ENCODE data around the gene CMPK1. TPM values are rescaled to one million over a fixed set of nuclear protein-coding genes. Genes with fewer than 3 reads are reported as not detected.

Gene CMPK1
- total RNA-seq, 1 experiment from 2014 or later: 77.4 TPM

GRCh38 chr1:47298025-47298699 lies 35.4 kb upstream of the CMPK1 start:
- intact Hi-C loops (cut with micrococcal nuclease; ENCODE audit: unreplicated experiment): no loop called here
- POLR2A ChIA-PET: no interaction called here
- H3K4me3 Mint-ChIP-seq (ENCODE audit: unreplicated experiment): no peak overlapping the region
- Histone ChIP-seq H3K4me1 (no peaks in the 10 kb centered on the region), H3K4me3 (ENCODE audit: low read depth, low read length) (no peak overlapping the region), H3K9me3 (no peaks in the 10 kb centered on the region), H3K27me3 (replicated peaks; ENCODE audit: control insufficient read depth, insufficient read depth, low read length) (no peaks in the 10 kb centered on the region), H3K36me3 (ENCODE audit: control insufficient read depth, insufficient read depth, low read length) (no peaks in the 10 kb centered on the region; the same call in 1 of the 2 replicates)
- no peak overlapping the region for H3K27ac Mint-ChIP-seq (ENCODE audit: unreplicated experiment)
- no TSS peak for BruUV-seq (replicated peaks)
- no peaks in the 10 kb centered on the region for H3K4me1 Mint-ChIP-seq (ENCODE audit: low read depth, unreplicated experiment)
- DNase-seq: no peak
- no peak for TF ChIP-seq CTCF (IDR thresholded peaks at IDR 0.05; ENCODE audit: insufficient read depth in 1 of 2, low read depth in 1 of 2, low read length in 1 of 2, severe bottlenecking in 1 of 2, unreplicated experiment in 1 of 2)
- no peaks in the 10 kb centered on the region for H3K27me3 Mint-ChIP-seq (ENCODE audit: insufficient read depth, unreplicated experiment)
- H3K9me3 Mint-ChIP-seq (ENCODE audit: unreplicated experiment): no peaks in the 10 kb centered on the region
- H3K36me3 Mint-ChIP-seq (ENCODE audit: insufficient read depth, unreplicated experiment): peaks cover 47% of the 10 kb centered on the region
- CTCF ChIA-PET: no interaction called here

- intact Hi-C loops (cut with micrococcal nuclease; ENCODE audit: unreplicated experiment): no loop called here
- H3K27ac Mint-ChIP-seq (ENCODE audit: unreplicated experiment): no peak overlapping the region
- H3K27me3 Mint-ChIP-seq (ENCODE audit: insufficient read depth, unreplicated experiment): no peaks in the 10 kb centered on the region
- ChIA-PET POLR2A (no interaction called here), CTCF (no interaction called here)
- no peak overlapping the region for H3K4me3 Mint-ChIP-seq (ENCODE audit: unreplicated experiment)
- H3K9me3 ChIP-seq: no peaks in the 10 kb centered on the region
- H3K27me3 ChIP-seq (replicated peaks; ENCODE audit: control insufficient read depth, insufficient read depth, low read length): no peaks in the 10 kb centered on the region
- no peak for TF ChIP-seq CTCF (IDR thresholded peaks at IDR 0.05; ENCODE audit: insufficient read depth in 1 of 2, low read depth in 1 of 2, low read length in 1 of 2, severe bottlenecking in 1 of 2, unreplicated experiment in 1 of 2)
- no peaks in the 10 kb centered on the region for H3K9me3 Mint-ChIP-seq (ENCODE audit: unreplicated experiment)
- no peak overlapping the region for H3K4me3 ChIP-seq (ENCODE audit: low read depth, low read length)
- H3K36me3 ChIP-seq (ENCODE audit: control insufficient read depth, insufficient read depth, low read length): no peaks in the 10 kb centered on the region; the same call in 1 of the 2 replicates
- BruUV-seq (replicated peaks): no TSS peak
- H3K36me3 Mint-ChIP-seq (ENCODE audit: insufficient read depth, unreplicated experiment): peaks cover 64% of the 10 kb centered on the region
- DNase-seq: no peak
- H3K4me1 Mint-ChIP-seq (ENCODE audit: low read depth, unreplicated experiment): no peaks in the 10 kb centered on the region
- H3K4me1 ChIP-seq: no peaks in the 10 kb centered on the region
Observed at GRCh38 chr1:47302472-47302871, 31.1 kb upstream of the CMPK1 start.

GRCh38 chr1:47309427-47309826 lies 24.2 kb upstream of the CMPK1 start:
- Histone ChIP-seq H3K4me1 (no peaks in the 10 kb centered on the region), H3K4me3 (ENCODE audit: low read depth, low read length) (no peak overlapping the region), H3K9me3 (no peaks in the 10 kb centered on the region), H3K27me3 (replicated peaks; ENCODE audit: control insufficient read depth, insufficient read depth, low read length) (no peaks in the 10 kb centered on the region), H3K36me3 (ENCODE audit: control insufficient read depth, insufficient read depth, low read length) (no peaks in the 10 kb centered on the region; the same call in 1 of the 2 replicates)
- H3K27ac Mint-ChIP-seq (ENCODE audit: unreplicated experiment): no peak overlapping the region
- DNase-seq: no peak
- TF ChIP-seq CTCF (IDR thresholded peaks at IDR 0.05; ENCODE audit: insufficient read depth in 1 of 2, low read depth in 1 of 2, low read length in 1 of 2, severe bottlenecking in 1 of 2, unreplicated experiment in 1 of 2): no peak
- POLR2A ChIA-PET: no interaction called here
- peaks cover 54% of the 10 kb centered on the region for H3K36me3 Mint-ChIP-seq (ENCODE audit: insufficient read depth, unreplicated experiment)
- BruUV-seq (replicated peaks): no TSS peak
- CTCF ChIA-PET: no interaction called here
- no peaks in the 10 kb centered on the region for H3K27me3 Mint-ChIP-seq (ENCODE audit: insufficient read depth, unreplicated experiment)
- H3K4me3 Mint-ChIP-seq (ENCODE audit: unreplicated experiment): no peak overlapping the region
- H3K4me1 Mint-ChIP-seq (ENCODE audit: low read depth, unreplicated experiment): peaks cover 5% of the 10 kb centered on the region
- H3K9me3 Mint-ChIP-seq (ENCODE audit: unreplicated experiment): no peaks in the 10 kb centered on the region
- intact Hi-C loops (cut with micrococcal nuclease; ENCODE audit: unreplicated experiment): no loop called here

Measured in Caco-2 (cell line).